ENCODE measurements around the gene TXNRD1.

GRCh38 chr12:104313568-104314241 is 98.1 kb downstream of the TXNRD1 start:
- TF ChIP-seq POLR2AphosphoS5 (IDR thresholded peaks at IDR 0.05) (no peak), EP300 (IDR thresholded peaks at IDR 0.05) (no peak), CTCF (IDR thresholded peaks at IDR 0.05) (no peak)
